Vagina (tissue), 2 donors: ENCODE data around the gene KRT75. TPM values are rescaled to one million over a fixed set of nuclear protein-coding genes. Genes with fewer than 3 reads are reported as not detected.
A peak's percentile ranks its signal among the peaks of the same experiment; 100 is the strongest.

Source experiments
- DNase-seq, 2 donors: peaks; one replicate each; pipeline ENCODE4 v3.0.0-alpha.2; 2017; ENCODE audit errors: extremely low spot score in 2 of 2
- H3K27ac ChIP-seq: fragments of 200-600 bp; sonication (generic); one replicate; pipeline ENCODE4 v1.5.1; 2019
- H3K27me3 ChIP-seq: fragments of 200-600 bp; sonication (generic); one replicate; pipeline ENCODE4 v1.5.1; 2019
- H3K36me3 ChIP-seq, 2 donors: fragments of 200-600 bp; sonication (generic); one replicate each; pipeline ENCODE4 v1.5.1; 2017 to 2019
- H3K4me1 ChIP-seq: fragments of 200-600 bp; sonication (generic); one replicate; pipeline ENCODE4 v1.5.1; 2019
- H3K4me3 ChIP-seq, 2 donors: fragments of 200-600 bp; sonication (generic); 1 replicate in 1 of 2; 2 replicates in 1 of 2; pipeline ENCODE4 v1.5.1; 2016 to 2019
- H3K9me3 ChIP-seq: fragments of 200-600 bp; sonication (generic); one replicate; pipeline ENCODE4 v1.5.1; 2019
- POLR2A ChIP-seq, 2 donors: fragments of 450-650 bp; IDR thresholded peaks; one replicate each; pipeline ENCODE4 v1.6.1; 2017; ENCODE audit warnings: antibody characterized with exemption in 2 of 2, mild to moderate bottlenecking in 2 of 2, moderate library complexity in 2 of 2
- POLR2AphosphoS5 ChIP-seq, 2 donors: sonication (generic); formaldehyde crosslinking; IDR thresholded peaks; one replicate each; pipeline ENCODE4 v1.9.0; 2017; ENCODE audit warnings: antibody characterized with exemption in 2 of 2, mild to moderate bottlenecking in 2 of 2, low read depth in 1 of 2; ENCODE audit not compliant: insufficient read depth in 1 of 2
- intact Hi-C: fragments of 100-400 bp; cut with DNase I; formaldehyde crosslinking; loops from one replicate; pipeline ENCODE4 v1.15.1; 2023
- total RNA-seq: library from RNA; depleted of rRNA; stranded (reverse); fragments of >200 nt; gene quantifications from one replicate; pipeline ENCODE4 v1.2.3, GENCODE V29; 2016
- TF ChIP-seq, protein P1 (sequence below), 3 experiments: fragments of 450-650 bp in 2 of 3; fragments of 200-600 bp in 1 of 3; sonication (generic) in 1 of 3; IDR thresholded peaks; one replicate each; pipeline ENCODE4 v1.5.1; 2017 to 2019; ENCODE audit warnings: antibody characterized with exemption in 3 of 3, mild to moderate bottlenecking in 2 of 3, moderate library complexity in 2 of 3

Gene KRT75
- total RNA-seq, 1 donor from 2014 or later = not detected

DNA sequence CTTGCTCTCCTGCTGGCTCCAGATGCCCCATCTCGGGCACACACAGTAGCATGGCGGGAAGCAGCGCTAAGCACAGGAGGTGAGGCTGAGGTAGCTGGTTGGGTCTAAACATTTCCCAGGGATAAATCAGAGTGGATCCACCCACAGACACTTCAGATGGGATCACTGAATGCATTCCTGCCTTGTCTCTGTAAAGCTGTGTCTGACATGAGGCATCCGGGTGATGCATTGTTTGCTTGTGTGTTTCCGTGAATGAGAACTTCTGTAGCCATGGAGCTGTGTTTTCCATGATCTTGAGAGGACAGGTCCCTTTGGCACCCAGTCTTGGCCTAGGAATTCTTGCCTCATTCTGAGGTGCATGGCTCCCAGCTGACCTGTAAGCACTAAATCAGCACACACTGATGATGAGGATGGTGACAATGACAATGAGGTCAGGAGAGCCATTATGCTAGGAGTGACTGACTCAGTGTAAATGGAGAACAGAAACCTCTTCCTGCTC lies 6.7 kb upstream of the KRT75 start:
- Histone ChIP-seq H3K36me3 (no peaks in the 10 kb centered on the region), H3K27ac (no peak overlapping the region), H3K27me3 (no peaks in the 10 kb centered on the region), H3K4me1 (peaks cover 33% of the 10 kb centered on the region), H3K4me3 (no peak overlapping the region), H3K9me3 (no peaks in the 10 kb centered on the region)
- intact Hi-C loops = no loop called here
- TF ChIP-seq POLR2A (IDR thresholded peaks at IDR 0.05) (no peak), POLR2AphosphoS5 (IDR thresholded peaks at IDR 0.05; ENCODE audit: insufficient read depth in 1 of 2, low read depth in 1 of 2) (no peak)
- TF ChIP-seq, protein P1, sequence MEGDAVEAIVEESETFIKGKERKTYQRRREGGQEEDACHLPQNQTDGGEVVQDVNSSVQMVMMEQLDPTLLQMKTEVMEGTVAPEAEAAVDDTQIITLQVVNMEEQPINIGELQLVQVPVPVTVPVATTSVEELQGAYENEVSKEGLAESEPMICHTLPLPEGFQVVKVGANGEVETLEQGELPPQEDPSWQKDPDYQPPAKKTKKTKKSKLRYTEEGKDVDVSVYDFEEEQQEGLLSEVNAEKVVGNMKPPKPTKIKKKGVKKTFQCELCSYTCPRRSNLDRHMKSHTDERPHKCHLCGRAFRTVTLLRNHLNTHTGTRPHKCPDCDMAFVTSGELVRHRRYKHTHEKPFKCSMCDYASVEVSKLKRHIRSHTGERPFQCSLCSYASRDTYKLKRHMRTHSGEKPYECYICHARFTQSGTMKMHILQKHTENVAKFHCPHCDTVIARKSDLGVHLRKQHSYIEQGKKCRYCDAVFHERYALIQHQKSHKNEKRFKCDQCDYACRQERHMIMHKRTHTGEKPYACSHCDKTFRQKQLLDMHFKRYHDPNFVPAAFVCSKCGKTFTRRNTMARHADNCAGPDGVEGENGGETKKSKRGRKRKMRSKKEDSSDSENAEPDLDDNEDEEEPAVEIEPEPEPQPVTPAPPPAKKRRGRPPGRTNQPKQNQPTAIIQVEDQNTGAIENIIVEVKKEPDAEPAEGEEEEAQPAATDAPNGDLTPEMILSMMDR (IDR thresholded peaks at IDR 0.05) = no peak
- peak in 1 of 2 donors; percentile 74 for DNase-seq

DNA sequence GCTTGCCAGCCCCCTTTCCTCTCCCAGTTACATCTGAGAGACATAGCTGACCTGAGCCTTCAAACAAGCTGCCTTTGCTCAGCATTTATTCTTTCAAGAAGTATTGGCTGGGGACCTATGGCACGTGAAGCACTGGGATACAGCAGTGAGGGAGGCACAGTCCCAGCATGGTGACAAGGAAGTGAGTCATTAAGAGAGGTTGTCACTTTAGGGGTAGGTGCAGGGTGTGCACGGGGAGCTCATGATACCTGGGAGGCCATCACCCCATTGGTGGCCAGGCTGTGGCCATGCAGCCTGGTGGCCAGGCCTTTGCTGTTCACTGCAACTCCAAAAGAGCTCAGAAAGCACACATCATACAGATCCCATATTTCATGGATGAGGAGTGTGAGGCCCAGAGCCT lies 5.7 kb upstream of the KRT75 start:
- Histone ChIP-seq H3K36me3 (no peaks in the 10 kb centered on the region), H3K4me1 (peaks cover 33% of the 10 kb centered on the region), H3K27me3 (no peaks in the 10 kb centered on the region), H3K4me3 (no peak overlapping the region), H3K27ac (no peak overlapping the region), H3K9me3 (no peaks in the 10 kb centered on the region)
- intact Hi-C loops = no loop called here
- TF ChIP-seq POLR2A (IDR thresholded peaks at IDR 0.05) (no peak), POLR2AphosphoS5 (IDR thresholded peaks at IDR 0.05; ENCODE audit: insufficient read depth in 1 of 2, low read depth in 1 of 2) (no peak)
- TF ChIP-seq, protein P1 (IDR thresholded peaks at IDR 0.05) = no peak
- DNase-seq = no peak

DNA sequence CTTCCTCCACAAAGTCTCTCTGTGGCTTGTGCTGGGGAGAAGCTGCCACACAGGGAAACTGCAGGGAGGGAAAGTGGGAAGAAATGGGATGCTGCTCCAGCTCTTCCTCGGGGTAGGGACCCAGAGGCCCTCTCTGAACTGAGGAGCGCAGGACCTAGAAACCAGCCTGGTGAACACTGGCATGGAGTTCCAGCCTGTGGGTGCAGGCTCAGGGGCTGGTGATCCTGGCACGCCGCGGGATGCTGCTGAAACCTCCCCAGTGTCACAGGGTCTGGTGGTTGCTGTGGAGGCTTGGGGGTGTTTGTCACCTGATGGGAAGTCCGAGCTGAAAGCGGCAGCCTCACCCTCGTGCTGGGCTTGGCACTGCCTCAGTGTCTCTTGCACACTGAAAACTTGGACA lies 5.2 kb upstream of the KRT75 start:
- intact Hi-C loops = no loop called here
- Histone ChIP-seq H3K4me3 (no peak overlapping the region), H3K4me1 (peaks cover 37% of the 10 kb centered on the region), H3K36me3 (no peaks in the 10 kb centered on the region), H3K27me3 (no peaks in the 10 kb centered on the region), H3K27ac (no peak overlapping the region), H3K9me3 (no peaks in the 10 kb centered on the region)
- DNase-seq = peak in 1 of 2 donors; percentile 54
- TF ChIP-seq, protein P1 (IDR thresholded peaks at IDR 0.05) = no peak
- no peak for TF ChIP-seq POLR2AphosphoS5 (IDR thresholded peaks at IDR 0.05; ENCODE audit: insufficient read depth in 1 of 2, low read depth in 1 of 2)
- TF ChIP-seq POLR2A (IDR thresholded peaks at IDR 0.05) = no peak

GRCh38 chr12:52438305-52439301 lies 4.4 kb upstream of the KRT75 start:
- intact Hi-C loops = no loop called here
- DNase-seq = peak in 1 of 2 donors; percentile 86
- Histone ChIP-seq H3K9me3 (no peaks in the 10 kb centered on the region), H3K27me3 (no peaks in the 10 kb centered on the region), H3K4me1 (peaks cover 40% of the 10 kb centered on the region), H3K36me3 (no peaks in the 10 kb centered on the region), H3K27ac (no peak overlapping the region), H3K4me3 (no peak overlapping the region)
- peak in 1 of 2 donors; percentile 66 for TF ChIP-seq POLR2AphosphoS5 (IDR thresholded peaks at IDR 0.05; ENCODE audit: insufficient read depth in 1 of 2, low read depth in 1 of 2)
- TF ChIP-seq, protein P1 (IDR thresholded peaks at IDR 0.05) = no peak

DNA sequence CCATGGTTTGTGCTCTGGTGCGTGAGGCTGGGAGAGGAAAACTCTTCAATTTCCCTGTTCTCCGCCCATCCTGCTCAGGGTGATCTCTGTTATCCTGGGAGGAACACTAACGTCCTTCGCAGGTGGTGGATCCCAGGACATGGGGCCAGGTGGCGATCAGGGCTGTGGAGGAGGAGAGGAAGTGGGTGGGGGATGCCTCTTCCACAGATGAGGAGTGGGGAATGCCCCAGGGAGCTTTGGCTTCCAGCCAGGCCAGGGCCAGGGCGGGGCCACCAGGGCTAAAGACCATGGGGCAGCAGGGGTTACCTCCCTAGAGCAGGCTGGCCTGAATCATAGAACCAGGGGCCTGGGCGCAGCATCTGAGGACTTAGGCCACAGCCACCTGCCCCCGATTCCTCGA lies 3.3 kb upstream of the KRT75 start:
- Histone ChIP-seq H3K36me3 (no peaks in the 10 kb centered on the region), H3K4me1 (peaks cover 40% of the 10 kb centered on the region), H3K27ac (no peak overlapping the region), H3K27me3 (no peaks in the 10 kb centered on the region), H3K4me3 (no peak overlapping the region), H3K9me3 (no peaks in the 10 kb centered on the region)
- peak in 1 of 2 donors; percentile 69 for DNase-seq
- TF ChIP-seq POLR2A (IDR thresholded peaks at IDR 0.05) (no peak), POLR2AphosphoS5 (IDR thresholded peaks at IDR 0.05; ENCODE audit: insufficient read depth in 1 of 2, low read depth in 1 of 2) (no peak)
- TF ChIP-seq, protein P1 (IDR thresholded peaks at IDR 0.05) = no peak
- intact Hi-C loops = no loop called here
